Stimulated activated CD4-positive, alpha-beta T cell treated with anti-CD3 and anti-CD28 coated beads, Interleukin-4, amount 100 ng/mL, for 1 hour (primary cell): ENCODE measurements around the gene PIK3R6.

Experiments used
- DNase-seq: peaks from one replicate; pipeline ENCODE4 v3.0.0-alpha.2; 2020

PIK3R6 gene

DNA sequence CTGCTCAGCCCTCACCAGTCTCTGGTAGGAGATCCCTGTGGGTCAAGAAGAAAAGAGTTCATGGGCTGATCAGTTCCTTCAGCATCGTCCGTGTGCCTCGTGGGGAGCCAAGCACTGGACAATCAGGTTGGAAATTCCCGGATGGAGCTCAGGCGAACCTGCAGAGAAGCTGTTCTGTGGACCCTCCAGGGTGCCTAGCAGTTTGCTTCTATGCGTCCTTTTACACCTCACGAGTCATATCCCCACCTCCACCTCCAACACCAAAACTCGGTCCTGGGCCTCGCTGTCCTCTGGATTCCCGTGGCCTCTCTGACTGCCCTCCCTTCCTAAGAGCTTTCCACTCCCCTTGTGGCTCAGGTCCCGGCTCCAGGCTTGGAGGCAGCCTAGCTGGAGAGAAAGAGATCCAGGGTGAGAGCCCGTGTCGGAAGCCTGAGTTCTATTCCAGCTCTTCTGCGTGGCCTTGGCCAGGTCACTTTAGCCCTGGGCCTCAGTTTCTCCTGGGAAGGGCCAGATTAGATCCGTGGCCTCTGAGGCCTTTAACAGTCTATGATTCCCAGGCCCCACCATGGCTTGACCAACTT, 26.2 kb upstream of the PIK3R6 start:
- DNase-seq, result no peak

GRCh38 chr17:8893059-8893458, 25.6 kb upstream of the PIK3R6 start:
- DNase-seq, result no peak

DNA sequence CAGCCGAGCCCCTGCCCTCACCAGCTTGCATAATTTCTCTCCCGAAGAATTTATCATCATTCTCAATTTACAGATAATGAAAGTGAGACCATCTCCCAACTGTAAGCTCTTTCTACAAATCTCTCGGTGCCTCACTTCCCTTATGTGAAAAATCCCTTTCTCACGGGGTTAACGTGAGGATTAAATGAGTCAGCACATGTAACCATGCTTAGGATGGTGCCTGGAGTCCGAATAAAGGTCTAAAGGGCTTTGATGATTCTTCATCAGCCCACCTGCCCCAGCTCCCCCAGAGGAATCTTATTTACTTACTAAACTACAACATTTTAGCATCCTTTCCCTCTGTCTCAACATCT, 24.8 kb upstream of the PIK3R6 start:
- no peak for DNase-seq

DNA sequence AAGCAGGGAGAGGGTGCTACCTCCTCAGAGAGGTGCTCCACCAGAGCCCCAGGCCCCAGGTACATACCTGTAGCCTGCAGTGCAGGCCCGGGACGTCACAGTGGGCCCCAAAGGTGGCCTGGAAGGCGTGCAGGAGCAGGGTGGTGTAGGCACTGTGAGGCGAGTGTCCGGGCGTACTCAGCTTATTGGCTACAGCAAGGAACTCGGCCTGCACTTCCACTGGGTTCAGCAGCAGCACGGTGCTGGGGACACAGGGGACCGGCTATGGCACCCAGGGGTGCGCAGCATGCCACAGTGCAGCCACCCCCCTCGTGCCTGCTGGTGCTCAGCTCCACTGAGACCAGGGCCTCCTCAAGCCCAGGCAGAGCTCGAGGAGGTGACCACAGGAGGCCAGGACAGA, 23.2 kb upstream of the PIK3R6 start:
- no peak for DNase-seq

DNA sequence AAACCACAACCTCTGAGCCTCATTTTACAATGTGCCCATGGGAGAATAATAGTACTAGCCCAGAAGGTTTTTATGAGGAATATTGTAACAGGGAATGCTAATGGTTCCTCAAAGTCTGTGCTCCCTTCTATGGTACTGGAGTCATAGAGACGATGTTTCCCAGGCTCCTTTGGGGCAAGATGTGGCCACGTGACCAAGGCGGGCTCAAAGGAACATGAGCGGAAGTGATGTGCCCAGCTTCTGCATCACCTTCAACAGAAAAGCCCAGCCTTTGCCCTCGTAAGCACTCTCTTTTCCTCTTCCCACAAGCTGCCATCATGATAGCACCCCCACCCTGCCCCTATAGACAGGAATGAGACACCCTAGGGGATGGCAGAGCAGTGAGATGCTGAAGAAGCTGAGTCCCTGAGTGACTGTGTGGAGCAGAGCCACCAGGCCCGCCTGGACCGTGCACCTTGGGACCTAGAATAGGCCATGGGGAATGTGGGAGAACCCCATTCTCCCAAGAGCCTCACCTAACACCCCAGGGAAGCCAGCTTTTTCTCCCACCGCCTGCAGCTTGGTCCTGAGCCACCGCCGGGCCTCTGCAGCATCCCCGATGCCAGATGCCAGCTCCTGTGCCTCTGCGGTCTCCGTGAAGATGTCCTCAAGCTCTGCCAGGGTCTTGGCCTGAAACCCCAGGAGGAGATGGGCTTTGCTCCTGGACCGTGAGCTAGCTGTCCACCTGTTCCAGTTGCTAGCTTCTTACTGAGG, 22.2 kb upstream of the PIK3R6 start:
- no peak for DNase-seq

- no peak for DNase-seq
These were observed 21.3 kb upstream of the PIK3R6 start for GRCh38 chr17:8888704-8889302.

GRCh38 chr17:8887834-8888703, 20.6 kb upstream of the PIK3R6 start:
- DNase-seq, result no peak

DNA sequence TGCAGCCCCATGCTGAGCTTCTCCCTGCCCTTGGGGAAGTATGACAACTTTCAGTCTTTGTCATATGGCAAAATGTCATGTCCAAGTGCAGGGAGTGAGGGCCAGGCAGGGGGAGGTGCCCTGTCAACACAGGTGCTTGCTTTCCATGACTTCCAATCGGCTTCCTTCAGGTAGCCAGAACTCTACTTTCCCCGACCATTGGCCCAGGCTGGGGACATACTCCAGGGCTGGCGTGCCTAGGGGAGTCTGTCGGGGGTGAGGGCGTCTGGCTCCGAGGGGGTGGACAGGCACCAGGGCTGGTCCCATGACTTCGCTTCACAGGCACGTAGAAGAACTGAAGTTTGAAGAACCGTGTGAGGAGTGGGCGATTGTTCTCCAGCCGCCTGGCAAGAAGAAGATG, 19.8 kb upstream of the PIK3R6 start:
- DNase-seq, result no peak

DNA sequence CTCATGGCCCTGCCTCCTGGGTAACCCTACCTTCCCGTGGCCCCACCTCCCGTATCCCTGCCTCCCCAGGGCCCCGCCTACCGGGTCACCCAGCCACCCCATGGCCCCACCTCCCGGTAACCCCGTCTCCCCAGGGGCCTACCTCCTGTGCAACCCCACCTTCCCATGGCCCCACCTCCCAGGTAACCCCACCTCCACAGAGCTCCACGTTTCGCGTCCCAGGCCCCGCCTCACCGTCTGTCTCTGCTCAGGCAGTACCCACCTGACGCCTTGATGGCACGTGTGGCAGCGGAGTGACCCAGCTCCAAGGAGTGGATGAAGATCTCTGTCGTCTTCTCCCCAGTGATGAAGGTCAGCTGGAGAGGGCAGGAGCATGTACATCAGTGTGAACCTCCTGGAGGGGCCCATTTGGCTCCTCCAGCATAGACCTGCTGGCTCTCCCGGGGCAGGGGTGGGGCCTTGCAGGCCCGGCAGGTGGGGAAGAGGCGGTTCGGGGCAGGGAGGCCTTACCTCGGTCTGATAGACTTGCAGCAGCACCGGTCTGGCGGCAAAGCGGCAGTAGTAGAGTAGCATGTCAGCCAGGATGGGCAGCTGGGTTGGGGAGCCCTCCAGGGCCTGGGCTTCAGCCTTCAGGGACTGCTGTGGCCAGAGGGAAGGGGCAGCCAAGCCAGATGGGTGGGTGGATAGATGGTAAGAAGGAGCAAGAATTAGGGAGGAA, 18.7 kb upstream of the PIK3R6 start:
- DNase-seq, result no peak

DNA sequence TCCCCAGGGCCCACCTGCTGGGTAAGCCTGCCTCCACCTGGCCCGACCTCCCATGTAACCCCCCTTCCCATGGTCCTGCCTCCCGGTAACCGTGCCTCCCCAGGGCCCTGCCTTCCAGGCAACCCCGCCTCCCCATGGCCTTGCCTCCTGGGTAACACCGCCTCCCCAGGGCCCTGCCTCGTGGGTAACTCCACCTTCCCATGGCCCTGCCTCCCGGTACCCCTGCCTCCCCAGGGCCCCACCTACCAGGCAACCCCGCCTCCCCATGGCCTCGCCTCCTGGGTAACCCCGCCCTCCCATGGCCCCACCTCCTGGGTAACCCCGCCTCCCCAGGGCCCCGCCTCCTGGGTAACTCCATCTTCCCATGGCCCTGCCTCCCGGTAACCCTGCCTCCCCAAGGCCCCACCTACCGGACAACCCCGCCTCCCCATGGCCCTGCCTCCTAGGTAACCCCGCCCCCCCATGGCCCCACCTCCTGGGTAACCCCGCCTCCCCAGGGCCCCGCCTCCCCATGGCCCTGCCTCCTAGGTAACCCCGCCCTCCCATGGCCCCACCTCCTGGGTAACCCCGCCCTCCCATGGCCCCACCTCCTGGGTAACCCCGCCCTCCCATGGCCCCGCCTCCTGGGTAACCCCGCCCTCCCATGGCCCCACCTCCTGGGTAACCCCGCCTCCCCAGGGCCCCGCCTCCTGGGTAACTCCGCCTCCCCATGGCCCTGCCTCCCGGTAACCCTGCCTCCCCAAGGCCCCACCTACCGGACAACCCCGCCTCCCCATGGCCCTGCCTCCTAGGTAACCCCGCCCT, 17.9 kb upstream of the PIK3R6 start:
- peak; percentile 37 for DNase-seq

GRCh38 chr17:8884336-8884990, 17.0 kb upstream of the PIK3R6 start:
- DNase-seq, result no peak

GRCh38 chr17:8883353-8883752, 15.9 kb upstream of the PIK3R6 start:
- DNase-seq, result no peak

- DNase-seq, result no peak
These were observed 14.1 kb upstream of the PIK3R6 start for GRCh38 chr17:8881606-8882005.

GRCh38 chr17:8880466-8880865, 13.0 kb upstream of the PIK3R6 start:
- DNase-seq, result no peak

DNA sequence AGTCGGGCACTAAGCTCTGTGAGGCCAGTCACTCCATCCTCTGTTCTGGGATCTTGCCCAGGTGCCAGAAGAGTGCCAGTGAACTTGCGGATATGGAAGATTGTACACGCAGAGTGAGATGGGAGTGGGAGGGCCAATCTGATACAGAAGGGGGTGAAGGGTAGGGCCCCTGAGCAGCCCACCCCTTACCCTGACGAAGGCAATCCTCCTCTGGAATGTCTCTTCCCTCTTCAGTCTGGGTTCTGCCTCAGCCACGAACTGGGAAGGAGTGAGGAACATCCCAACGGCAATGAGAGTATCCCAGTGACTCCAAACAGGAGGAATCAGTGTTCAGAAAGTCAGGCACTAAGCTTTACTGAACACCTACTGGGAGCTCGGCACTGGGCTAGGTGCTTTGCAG, 11.9 kb upstream of the PIK3R6 start:
- DNase-seq, result no peak

DNA sequence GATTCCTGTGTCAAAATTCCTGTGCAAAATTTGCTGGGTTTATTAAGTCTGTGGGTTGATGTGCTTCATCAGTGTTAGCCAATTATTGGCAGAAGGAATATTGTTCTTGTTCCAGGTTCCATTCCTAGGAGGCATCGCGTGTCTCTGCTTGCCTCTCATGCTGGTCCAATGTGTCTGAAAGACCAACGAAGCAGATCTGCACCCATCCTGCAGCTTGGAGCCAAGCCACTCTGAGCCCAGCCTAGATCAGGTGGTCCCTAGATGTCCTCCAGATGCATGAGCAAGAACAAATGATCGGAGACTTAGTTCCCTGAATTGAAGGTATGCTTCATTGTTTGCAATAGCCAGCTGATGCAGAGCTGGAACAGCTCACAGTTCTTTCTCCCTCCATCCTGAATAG, 10.5 kb upstream of the PIK3R6 start:
- no peak for DNase-seq

DNA sequence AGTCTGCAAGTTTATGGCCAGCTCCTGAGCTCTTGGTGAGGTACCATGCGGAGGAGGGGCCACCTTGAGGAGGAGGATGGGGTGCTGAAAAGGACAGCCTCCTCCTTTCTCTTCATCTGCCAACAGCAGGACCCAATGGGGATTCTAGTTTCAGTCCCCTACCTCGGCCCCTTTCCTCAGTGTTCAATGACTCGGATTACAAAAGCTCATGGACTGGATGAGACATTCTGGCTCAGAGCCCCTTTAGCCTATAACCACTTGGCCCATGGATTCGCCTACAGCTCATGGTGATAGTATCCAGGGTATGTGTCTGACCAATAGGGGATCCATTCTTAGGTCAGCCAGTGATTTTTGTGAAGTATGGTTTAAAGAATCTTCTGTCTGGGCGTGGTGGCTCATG, 8.5 kb upstream of the PIK3R6 start:
- no peak for DNase-seq

- DNase-seq, result no peak
These were observed 8.0 kb upstream of the PIK3R6 start for GRCh38 chr17:8875436-8875835.

GRCh38 chr17:8873801-8874715, 6.6 kb upstream of the PIK3R6 start:
- DNase-seq, result no peak

DNA sequence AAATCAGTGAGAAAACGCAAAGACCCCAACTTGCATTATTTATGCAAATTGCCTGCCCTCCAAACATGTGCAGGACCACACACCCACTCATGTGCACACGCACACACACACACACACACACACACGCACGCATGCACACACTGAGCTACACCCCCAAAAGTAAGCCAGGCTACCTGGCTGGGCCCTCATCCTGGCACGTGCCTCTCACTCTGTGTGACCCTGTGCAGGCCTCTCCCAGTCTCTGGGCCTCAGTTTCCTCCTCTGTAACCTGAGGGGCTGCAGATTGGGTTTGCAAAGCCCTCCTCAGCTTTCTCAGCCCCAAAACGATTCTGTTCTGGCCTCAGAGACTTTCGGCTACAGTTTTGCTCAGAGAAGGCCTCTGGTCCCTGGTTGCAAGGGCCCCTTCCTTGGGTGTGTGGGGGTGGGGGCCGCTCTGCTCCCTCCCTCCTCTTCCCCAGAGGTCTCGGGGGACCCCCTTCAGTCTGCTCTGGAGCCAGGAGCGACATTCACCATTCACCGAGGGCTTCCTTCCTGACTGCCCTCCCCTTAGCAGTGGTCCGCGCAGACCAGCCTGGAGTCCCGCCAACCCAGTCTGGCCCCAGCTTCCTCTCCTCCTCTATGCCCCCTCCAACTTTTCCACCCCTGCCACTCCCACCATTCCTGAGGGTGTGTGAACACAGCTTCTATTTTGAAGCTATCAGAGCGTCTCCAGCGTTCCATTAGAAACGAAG, 5.4 kb upstream of the PIK3R6 start:
- DNase-seq, result no peak
